GM18517 (cell line): ENCODE measurements around the gene DND1.
"Not testable (repeated sequence)": the region's sequence is repeated elsewhere in the genome, so short reads cannot be mapped to it uniquely, and the experiment has no call there.

ENCODE experiments used
- ATAC-seq: cut with Tn5 transposase; IDR thresholded peaks from one replicate; pipeline ENCODE4 v1.9.1; 2021; ENCODE audit warnings: mild to moderate bottlenecking, moderate library complexity; ENCODE audit not compliant: unreplicated experiment

The DND1 gene

DNA sequence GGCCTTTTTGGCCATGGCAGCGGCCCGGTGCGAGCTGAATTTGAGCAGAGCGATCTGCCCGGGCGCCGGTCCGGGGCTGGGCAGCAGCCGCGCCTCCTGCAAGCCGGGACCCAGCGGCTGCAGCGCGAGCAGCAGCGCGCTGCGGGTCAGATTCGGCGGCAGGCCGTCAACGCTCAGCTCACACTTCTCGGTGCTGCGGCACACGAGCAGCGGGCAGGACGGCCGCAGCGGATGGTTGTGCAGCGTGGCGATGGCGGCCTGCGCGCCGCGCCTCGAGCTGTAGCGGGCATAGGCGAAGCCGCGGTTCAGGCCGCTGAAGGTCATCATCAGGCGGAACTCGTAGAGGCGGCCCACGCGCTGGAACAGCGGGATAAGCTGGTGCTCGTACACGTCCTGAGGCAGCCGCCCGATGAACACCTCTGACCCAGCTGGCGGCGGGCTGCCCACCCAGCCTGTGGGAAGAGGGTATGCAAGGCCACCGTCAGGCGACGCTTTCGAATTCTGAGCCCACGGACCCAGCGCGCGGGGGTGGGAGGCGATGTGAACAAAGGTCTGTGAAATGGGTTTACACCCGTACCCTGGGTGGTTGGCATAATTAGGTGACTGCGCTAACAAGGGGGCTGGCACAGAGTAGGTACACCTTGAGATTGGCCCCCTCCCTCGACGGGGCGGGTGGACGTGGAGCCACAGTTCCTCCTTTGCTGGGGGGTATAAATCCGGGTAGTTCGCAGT, 755 bp downstream of the DND1 start:
- ATAC-seq: no peak

DNA sequence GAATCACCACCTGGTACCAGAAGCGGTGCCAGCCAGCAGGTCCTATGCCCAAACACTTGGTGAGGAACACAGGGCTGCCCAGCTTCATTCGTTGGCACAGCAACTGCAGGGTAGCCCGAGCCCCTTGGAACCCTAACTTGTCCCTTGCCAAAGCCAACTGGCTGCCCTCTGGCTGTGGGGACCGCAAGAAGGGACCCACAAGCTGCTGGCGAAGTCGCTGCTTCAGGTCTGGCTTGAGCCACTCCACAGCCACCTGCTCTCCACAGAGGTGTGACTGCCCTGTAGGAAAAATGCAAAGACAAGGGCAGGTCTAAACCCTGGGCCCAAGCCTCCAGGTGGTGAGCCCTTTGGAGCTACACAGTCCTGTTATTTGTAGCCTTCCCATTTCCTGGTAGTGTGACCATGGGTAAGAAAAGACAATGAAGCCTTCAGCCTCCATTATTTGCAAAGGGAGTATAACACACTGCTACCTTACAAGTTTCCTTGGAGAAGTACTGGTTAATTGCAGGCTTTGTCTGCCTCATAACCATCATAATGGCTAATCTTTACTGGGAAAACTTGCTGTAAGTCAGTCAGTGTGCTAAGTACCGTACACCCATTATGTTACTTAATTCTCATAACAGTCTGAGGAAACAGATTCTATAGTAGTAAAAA, 1.8 kb downstream of the DND1 start:
- no peak for ATAC-seq

DNA sequence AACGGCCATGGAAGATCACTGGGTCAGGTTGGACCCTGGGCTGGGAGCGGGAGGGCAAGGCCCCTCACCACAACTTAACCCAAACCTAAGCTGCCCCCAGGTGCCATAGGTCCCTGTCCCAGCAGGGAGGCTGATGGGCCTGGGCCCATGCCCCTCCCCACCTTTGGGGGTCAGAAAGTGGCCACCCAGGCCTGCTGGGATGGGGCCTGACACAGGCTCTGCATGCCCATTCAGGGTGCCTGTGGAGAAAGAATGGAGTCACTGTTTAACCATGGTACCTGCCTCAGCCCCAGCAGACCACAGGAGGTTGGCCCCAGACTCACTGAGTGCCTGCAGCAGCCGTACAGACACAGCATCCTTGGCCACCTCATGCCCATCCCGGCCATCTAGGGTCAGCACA, 2.3 kb downstream of the DND1 start:
- not testable (repeated sequence) for ATAC-seq

DNA sequence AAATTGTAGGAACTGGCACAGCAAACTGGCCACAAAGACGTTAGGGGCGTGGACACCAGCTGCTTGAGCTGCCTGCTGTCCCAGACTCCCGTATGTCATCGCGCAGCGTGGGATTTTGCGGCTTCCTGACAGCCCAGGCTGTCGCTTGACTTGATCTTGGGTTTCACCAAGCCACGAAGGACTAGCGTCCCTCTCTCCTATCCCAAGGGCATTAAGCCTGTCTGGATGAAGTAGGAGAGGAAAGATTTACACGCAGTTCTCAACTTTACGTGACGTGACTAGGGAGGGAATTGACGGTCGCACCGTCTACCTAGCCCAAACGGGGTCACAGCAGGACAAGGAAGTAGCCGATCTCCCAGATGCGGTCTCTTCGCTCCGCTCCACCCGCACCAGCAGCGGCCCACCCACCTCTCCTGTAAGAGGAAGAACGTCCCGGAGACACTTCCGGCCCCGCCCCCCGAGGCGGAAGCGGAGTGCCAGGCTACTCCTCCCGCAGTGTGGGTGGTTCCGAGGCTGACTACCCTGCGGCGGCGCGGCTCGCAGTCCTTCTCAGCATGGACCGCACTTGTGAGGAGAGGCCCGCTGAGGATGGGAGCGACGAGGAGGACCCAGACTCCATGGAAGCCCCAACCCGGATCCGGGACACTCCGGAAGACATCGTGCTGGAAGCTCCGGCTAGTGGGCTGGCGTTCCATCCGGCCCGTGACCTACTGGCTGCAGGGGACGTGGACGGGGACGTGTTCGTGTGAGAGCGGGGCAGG, 8.8 kb downstream of the DND1 start, which contains the start of gene WDR55:
WDR55 (plus strand) TSS at position 546 of the 761 bp plus-strand sequence; CDS start at position 555, 9 bp downstream.
- ATAC-seq: peak; percentile 96

GRCh38 chr5:140664030-140664358, 9.4 kb downstream of the DND1 start:
- no peak for ATAC-seq

- not testable (repeated sequence) for ATAC-seq
These were observed 13.0 kb downstream of the DND1 start for GRCh38 chr5:140660371-140660770.

DNA sequence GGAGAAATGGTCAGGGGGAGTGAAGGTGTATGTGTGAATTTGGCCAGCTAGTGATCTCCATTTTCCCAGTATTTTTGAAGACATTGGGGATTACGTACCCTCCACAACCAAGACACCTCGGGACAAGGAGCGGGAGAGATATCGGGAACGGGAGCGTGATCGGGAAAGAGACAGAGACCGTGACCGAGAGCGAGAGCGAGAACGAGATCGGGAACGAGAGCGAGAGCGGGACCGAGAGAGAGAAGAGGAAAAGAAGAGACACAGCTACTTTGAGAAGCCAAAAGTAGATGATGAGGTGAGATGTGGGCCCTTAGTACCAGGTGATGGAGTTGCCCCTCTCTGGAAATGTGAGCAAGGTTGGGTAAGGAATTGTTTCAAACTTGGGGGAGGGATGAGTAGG, 14.5 kb downstream of the DND1 start:
- no peak for ATAC-seq

DNA sequence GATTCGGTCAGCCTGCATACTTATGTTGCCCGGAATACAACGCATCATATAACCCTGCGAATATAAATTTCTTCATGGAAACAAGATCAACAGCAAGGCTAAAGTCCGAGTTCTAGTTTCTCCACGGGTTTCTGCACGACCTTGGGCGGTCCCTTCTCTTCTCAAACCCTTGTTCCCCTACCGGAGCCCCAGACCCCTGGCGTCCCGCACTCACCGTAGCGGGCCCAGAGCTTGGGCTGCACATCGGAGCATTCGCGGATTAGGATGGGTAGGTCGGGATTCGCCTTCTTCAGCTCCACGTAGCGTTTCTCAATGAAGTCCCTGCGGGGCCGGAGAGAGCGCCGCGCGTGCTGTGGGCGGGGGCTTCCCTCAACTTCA, 26.3 kb downstream of the DND1 start:
- peak; percentile 37 for ATAC-seq

DNA sequence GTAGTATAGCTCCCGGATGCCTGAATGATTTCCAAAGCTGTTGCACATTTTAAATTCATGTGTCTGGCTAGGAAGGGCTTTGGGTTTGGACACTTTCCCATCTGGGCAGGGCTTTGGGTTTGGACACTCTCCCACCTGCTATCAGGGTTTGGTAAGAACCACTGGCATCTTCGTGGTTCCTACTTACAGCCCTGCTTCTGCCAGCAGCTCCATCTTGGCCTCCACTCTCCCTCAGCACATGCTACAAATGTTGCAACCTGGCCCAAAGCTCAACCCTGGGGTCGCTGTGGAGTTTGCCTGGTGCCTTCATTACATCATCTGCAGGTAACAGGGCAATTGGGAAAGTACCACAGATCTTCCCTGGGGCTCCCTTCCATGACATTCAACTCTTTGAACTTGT, 30.7 kb downstream of the DND1 start:
- ATAC-seq: no peak

GRCh38 chr5:140641716-140642115, 31.7 kb downstream of the DND1 start:
- no peak for ATAC-seq

DNA sequence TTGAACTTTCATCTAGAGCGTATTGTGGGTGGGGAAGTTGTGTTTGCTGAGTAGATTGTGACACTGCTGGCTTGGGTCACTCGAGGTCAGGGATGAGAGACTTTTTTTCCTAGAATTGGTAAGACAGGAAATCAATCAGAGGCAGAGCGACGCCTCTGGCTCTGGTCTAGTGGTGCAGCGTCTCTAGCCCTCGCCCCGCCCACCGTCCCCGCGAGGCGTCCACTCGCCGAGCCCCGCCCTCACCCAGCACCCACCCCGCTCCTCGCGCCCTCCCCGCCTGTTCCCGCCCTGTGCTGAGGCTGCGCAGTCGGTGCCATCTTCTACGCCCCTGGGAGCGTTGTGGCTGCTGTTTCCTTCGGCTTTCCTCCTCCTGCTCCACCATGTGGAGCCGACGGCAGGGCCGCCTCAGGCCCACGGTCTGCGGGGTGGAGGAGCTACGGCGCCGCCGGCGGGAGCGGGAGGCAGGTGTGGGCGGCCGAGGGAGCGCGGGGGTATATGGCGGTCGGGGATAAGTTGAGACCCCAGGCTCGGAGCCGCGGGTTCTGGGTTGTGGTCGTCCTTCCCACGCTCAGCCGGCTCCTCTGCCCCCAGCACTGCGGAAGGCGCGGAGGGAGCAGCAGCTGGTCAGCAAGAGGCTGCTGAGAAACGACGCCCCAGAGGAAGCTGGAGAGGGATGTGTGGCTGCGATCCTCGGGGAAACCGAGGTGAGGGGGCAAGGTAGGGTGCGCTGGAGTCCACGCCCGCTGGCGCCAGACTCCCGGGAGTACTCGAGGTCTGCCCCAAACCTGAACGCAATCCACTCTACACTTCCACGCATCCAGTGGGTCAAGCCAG, 34.0 kb downstream of the DND1 start, which contains the start of gene TMCO6:
TMCO6 (plus strand) TSS at position 304 of the 834 bp plus-strand sequence; CDS start at position 381, 77 bp downstream.
- peak; percentile 75 for ATAC-seq

DNA sequence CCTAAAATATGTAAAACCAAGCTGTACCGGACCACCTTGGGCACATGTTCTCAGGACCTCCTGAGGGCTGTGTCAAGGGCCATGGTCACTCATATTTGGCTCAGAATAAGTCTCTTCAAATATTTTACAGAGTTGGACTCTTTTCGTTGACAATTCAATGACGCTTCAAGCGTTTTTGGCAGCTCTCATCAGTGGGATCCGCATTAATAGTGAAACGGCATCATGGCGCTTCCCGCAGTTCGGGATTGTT, 34.6 kb downstream of the DND1 start:
- not testable (repeated sequence) for ATAC-seq

DNA sequence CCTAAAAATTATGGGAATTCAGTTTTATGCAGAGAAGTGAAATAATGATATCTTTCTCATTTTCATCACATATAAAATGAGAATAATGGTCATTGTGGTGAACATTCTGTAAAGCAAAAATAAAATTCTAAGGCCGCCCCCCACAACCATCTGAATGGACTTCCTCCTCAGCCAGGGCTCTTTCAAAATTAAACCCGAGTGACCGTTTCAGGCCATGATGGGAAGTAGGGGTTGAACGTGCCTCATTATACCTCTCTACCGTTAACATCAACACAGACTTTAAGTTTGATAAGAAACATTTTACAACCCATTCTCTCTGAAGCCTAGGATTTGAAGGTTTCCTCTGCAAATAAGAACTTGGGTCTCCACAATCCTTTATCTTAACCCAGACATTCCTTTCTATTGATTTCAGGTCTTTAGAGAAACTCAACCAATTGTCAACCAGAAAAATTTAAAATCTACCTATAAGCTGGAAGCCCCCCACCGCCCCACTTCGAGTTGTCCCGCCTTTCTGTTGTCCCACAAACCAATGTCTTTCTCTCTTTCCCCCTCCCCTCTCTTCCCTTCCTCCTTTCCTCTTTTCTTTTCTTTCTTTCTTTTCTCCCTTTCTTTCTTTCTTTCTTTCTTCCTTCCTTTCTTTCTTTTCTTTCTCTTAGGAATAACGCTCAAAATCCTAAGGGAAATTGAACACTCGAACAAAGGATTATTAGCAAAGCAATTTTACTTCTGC, 35.8 kb downstream of the DND1 start:
- ATAC-seq: no peak

DNA sequence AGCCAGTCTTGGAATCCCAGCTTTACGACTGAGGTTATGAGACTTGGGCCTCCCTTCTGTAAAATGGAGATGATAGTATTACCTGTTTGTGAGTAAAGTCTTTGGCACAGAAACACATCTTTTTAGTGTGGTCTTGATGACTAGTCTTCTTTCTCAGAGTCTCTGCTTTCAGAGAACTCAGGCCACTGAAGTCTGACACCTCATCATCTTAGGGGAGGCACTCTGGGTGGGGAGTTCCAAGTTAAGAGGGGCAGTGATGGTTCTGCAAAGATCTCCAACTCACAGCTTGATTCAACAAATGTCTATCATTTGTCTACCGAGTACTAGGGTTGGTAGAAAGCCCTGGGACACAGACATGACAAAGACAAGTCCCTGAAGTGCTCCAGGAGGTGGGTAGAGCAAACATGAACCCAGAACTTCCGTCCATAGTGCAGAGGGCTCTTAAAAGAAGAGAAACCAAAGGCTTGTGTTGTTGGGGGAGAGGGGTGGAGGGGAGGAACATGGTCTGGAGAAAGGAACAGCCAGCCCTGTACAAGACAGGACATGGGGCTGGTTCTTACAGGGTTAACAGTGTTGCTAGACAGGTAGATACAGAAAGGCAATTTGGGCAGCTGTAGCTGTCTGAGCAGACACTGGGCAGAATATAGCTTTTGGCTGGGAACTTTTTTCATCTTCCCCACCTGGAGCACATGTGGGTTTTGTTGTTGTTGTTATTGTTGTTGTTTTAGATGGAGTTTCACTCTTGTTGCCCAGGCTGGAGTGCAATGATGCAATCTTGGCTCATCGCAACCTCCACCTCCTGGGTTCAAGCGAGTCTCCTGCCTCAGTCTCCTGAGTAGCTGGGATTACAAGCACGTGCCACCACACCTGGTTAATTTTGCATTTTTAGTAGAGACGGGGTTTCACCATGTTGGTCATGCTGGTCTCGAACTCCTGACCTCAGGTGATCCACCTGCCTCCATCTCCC, 37.8 kb downstream of the DND1 start:
- no peak for ATAC-seq

DNA sequence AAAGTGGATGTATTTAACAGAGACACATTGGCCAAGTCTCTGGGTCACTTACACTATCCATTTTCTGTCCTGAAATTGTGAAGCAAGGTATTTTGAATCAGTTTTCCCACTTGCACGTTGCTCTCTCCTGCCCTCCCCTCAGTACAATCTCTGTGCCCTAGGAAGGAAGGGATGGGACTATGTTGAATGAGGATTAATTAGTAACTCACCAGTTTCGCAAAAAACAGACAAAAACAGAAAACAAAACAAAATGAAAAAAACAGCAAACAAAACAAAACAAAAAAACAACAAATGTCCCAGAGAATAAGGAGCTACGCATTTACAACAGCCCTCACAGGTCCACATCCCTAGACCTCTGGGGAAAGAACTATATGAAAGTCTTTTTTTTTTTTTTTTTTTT, 39.3 kb downstream of the DND1 start:
- ATAC-seq: no peak

DNA sequence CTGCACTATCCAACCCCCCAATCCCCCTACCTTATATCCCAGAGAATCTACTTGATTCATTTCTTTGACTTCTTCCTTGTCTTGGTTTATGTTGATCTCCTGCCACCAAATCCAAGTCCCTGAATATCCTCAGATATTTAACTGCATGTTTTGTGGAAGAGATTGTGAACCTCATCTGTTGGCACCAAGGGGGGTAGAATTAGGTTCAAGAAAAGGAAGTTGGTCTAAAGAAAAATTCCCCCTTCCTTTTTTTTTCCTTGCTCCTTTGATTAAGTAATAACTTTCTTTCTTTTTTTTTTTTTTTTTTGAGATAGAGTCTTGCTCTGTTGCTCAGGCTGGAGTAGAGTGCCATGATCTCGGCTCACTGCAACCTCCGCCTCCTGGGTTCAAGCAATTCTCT, 39.9 kb downstream of the DND1 start:
- no peak for ATAC-seq

GRCh38 chr5:140633021-140633471, 40.3 kb downstream of the DND1 start, which contains the start of gene CD14:
Gene CD14, minus strand, starts transcription at chr5:140633175. Its CDS starts 104 bp downstream, at chr5:140633071.
- ATAC-seq: no peak

DNA sequence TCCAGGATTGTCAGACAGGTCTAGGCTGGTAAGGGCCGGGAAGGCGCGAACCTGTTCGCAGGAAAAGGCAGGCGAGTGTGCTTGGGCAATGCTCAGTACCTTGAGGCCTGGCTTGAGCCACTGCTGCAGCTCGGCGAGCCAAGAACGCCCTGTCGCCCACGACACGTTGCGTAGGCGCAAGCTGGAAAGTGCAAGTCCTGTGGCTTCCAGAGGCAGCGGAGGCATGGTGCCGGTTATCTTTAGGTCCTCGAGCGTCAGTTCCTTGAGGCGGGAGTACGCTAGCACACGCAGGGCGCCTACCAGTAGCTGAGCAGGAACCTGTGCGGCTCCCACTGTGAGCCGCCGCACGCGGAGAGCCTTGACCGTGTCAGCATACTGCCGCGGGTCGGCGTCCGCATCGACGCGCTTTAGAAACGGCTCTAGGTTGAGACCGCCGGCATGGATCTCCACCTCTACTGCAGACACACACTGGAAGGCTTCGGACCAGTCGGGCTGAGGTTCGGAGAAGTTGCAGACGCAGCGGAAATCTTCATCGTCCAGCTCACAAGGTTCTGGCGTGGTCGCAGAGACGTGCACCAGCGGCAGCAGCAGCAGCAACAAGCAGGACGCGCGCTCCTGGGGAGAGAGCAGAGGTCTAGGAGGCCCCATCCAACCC, 40.9 kb downstream of the DND1 start:
- peak; percentile 61 for ATAC-seq
